GM23338 (cell line): ENCODE results near the gene CSTA. TPM values are rescaled to one million over a fixed set of nuclear protein-coding genes. Genes with fewer than 3 reads are reported as not detected.

Experiments
- ATAC-seq: fragments of 200-7000 bp; cut with Tn5 transposase; 3 replicates; pipeline ENCODE4 v1.9.1; 2020
- DNase-seq: peaks from one replicate; pipeline ENCODE4 v3.0.0-alpha.2; 2015; ENCODE audit warnings: low spot score
- H2AFZ ChIP-seq: fragments of 200-600 bp; sonication (generic); 2 replicates; pipeline ENCODE4 v1.8.0; 2016; ENCODE audit warnings: antibody characterized with exemption, mild to moderate bottlenecking, moderate library complexity
- H3F3A ChIP-seq: fragments of 200-600 bp; sonication (generic); replicated peaks from 2 replicates; pipeline ENCODE4 v1.8.0; 2017; ENCODE audit warnings: antibody characterized with exemption, mixed run types, low read depth
- H3K27ac ChIP-seq: fragments of 200-600 bp; sonication (generic); 2 replicates; pipeline ENCODE4 v1.6.1; 2016; ENCODE audit warnings: low read depth
- H3K27me3 ChIP-seq: fragments of 200-600 bp; sonication (generic); 2 replicates; pipeline ENCODE4 v1.8.0; 2016; ENCODE audit warnings: mild to moderate bottlenecking, mixed run types, moderate library complexity; ENCODE audit not compliant: insufficient read depth
- H3K36me3 ChIP-seq: fragments of 200-600 bp; sonication (generic); 2 replicates; pipeline ENCODE4 v1.8.0; 2016; ENCODE audit warnings: mild to moderate bottlenecking; ENCODE audit not compliant: insufficient read depth
- H3K4me1 ChIP-seq: fragments of 200-600 bp; sonication (generic); 2 replicates; pipeline ENCODE4 v1.8.0; 2016; ENCODE audit warnings: mild to moderate bottlenecking, moderate library complexity; ENCODE audit not compliant: insufficient read depth
- H3K4me2 ChIP-seq: fragments of 200-600 bp; sonication (generic); 2 replicates; pipeline ENCODE4 v1.7.1; 2017; ENCODE audit warnings: mixed run types
- H3K4me3 ChIP-seq: fragments of 200-600 bp; sonication (generic); 2 replicates; pipeline ENCODE4 v1.6.1; 2016; ENCODE audit warnings: mixed run types
- H3K79me2 ChIP-seq: fragments of 200-600 bp; sonication (generic); replicated peaks from 2 replicates; pipeline ENCODE4 v1.8.0; 2017; ENCODE audit warnings: mild to moderate bottlenecking; ENCODE audit not compliant: insufficient read depth
- H3K9me2 ChIP-seq: fragments of 200-600 bp; sonication (generic); 2 replicates; pipeline ENCODE4 v1.8.0; 2017; ENCODE audit not compliant: insufficient read depth
- H4K20me1 ChIP-seq: fragments of 200-600 bp; sonication (generic); replicated peaks from 2 replicates; pipeline ENCODE4 v1.8.0; 2017; ENCODE audit warnings: mild to moderate bottlenecking; ENCODE audit not compliant: insufficient read depth
- H3K27ac Mint-ChIP-seq: 2 replicates; pipeline ENCODE4 v1.8.0; 2020; ENCODE audit warnings: inconsistent platforms, mild to moderate bottlenecking, moderate library complexity, mixed read lengths
- H3K27me3 Mint-ChIP-seq: 3 replicates; pipeline ENCODE4 v1.8.0; 2022; ENCODE audit warnings: low read depth, mild to moderate bottlenecking, moderate library complexity, mixed read lengths, inconsistent platforms; ENCODE audit not compliant: insufficient read depth, poor library complexity
- H3K36me3 Mint-ChIP-seq: 3 replicates; pipeline ENCODE4 v1.8.0; 2021; ENCODE audit warnings: low read depth, mild to moderate bottlenecking, inconsistent platforms, moderate library complexity, mixed read lengths
- H3K4me1 Mint-ChIP-seq: 3 replicates; pipeline ENCODE4 v1.8.0; 2020; ENCODE audit warnings: mild to moderate bottlenecking, inconsistent platforms, mixed read lengths
- H3K4me3 Mint-ChIP-seq: 3 replicates; pipeline ENCODE4 v1.8.0; 2021; ENCODE audit warnings: moderate library complexity, mild to moderate bottlenecking, inconsistent platforms, mixed read lengths
- H3K9me3 Mint-ChIP-seq: 3 replicates; pipeline ENCODE4 v1.8.0; 2020; ENCODE audit warnings: moderate library complexity, mild to moderate bottlenecking, inconsistent platforms, mixed read lengths
- ETS1 ChIP-seq: IDR thresholded peaks from 2 replicates; pipeline ENCODE4 v1.6.1; 2016; ENCODE audit warnings: antibody characterized with exemption
- EZH2 ChIP-seq: fragments of 200-600 bp; sonication (generic); IDR thresholded peaks from one replicate; pipeline ENCODE4 v1.8.0; 2017; ENCODE audit warnings: antibody characterized with exemption, mild to moderate bottlenecking, low read depth; ENCODE audit not compliant: unreplicated experiment
- NANOG ChIP-seq: IDR thresholded peaks from 2 replicates; pipeline ENCODE4 v1.6.1; 2016; ENCODE audit warnings: antibody characterized with exemption, borderline replicate concordance
- POLR2AphosphoS5 ChIP-seq: IDR thresholded peaks from 2 replicates; pipeline ENCODE4 v1.6.1; 2016; ENCODE audit warnings: antibody characterized with exemption, low read depth
- REST ChIP-seq: IDR thresholded peaks from one replicate; pipeline ENCODE4 v1.6.1; 2018; ENCODE audit warnings: antibody characterized with exemption; ENCODE audit not compliant: unreplicated experiment
- STAT1 ChIP-seq: IDR thresholded peaks from one replicate; pipeline ENCODE4 v1.6.1; 2016; ENCODE audit warnings: antibody characterized with exemption; ENCODE audit not compliant: unreplicated experiment
- ZNF114 ChIP-seq: fragments of 250-450 bp; sonication (Bioruptor Pico); IDR thresholded peaks from 2 replicates; pipeline ENCODE4 v1.5.0; 2020; ENCODE audit warnings: mild to moderate bottlenecking, moderate library complexity
- polyA plus RNA-seq: library from polyadenylated mRNA; unstranded; fragments of >200 nt; fragmentation: Nextera tagmentation; extraction: Ambion mirVana; gene quantifications from 2 replicates; pipeline ENCODE4 v1.2.1, GENCODE V29; 2016
- total RNA-seq: library from RNA; depleted of rRNA; stranded (reverse); fragments of >200 nt; shearing (Covaris generic); gene quantifications from 2 replicates; pipeline ENCODE4 v1.2.3, GENCODE V29; 2014

Gene CSTA
- total and polyA plus RNA-seq, 2 experiments from 2014 or later: 1.4 TPM; not detected in 1

GRCh38 chr3:122322095-122323075 lies 2.7 kb upstream of the CSTA start:
- TF ChIP-seq REST: no peak
- TF ChIP-seq POLR2AphosphoS5: no peak
- TF ChIP-seq ZNF114 (CRISPR knock-in tag): no peak
- no peak for TF ChIP-seq ETS1
- TF ChIP-seq STAT1: no peak
- TF ChIP-seq NANOG: no peak
- TF ChIP-seq EZH2: no peak
- Histone ChIP-seq H3K27me3 (no peaks in the 10 kb centered on the region), H4K20me1 (no peaks in the 10 kb centered on the region), H3K27ac (no peak overlapping the region), H3K9me2 (no peaks in the 10 kb centered on the region; the same call in 1 of the 2 replicates), H3F3A (no peaks in the 10 kb centered on the region), H3K36me3 (no peaks in the 10 kb centered on the region), H3K4me2 (no peak overlapping the region), H3K4me1 (no peaks in the 10 kb centered on the region), H3K4me3 (no peak overlapping the region), H2AFZ (no peak overlapping the region), H3K79me2 (no peaks in the 10 kb centered on the region)
- DNase-seq (no peak), ATAC-seq (no peak)
- Mint-ChIP-seq H3K4me1 (no peaks in the 10 kb centered on the region), H3K9me3 (peaks cover 14% of the 10 kb centered on the region; the same call in 2 of the 3 replicates), H3K4me3 (no peak overlapping the region), H3K27me3 (peaks cover 2% of the 10 kb centered on the region), H3K27ac (no peak overlapping the region), H3K36me3 (no peaks in the 10 kb centered on the region)

- no peak overlapping the region for H3K27ac Mint-ChIP-seq
- peaks cover 2% of the 10 kb centered on the region for H3K27me3 Mint-ChIP-seq
- Histone ChIP-seq H3K27ac (no peak overlapping the region), H3K4me3 (no peak overlapping the region), H3K79me2 (no peaks in the 10 kb centered on the region), H3K27me3 (no peaks in the 10 kb centered on the region), H3K36me3 (no peaks in the 10 kb centered on the region), H3K4me2 (no peak overlapping the region), H3K9me2 (no peaks in the 10 kb centered on the region), H2AFZ (no peak overlapping the region), H3F3A (no peaks in the 10 kb centered on the region), H4K20me1 (no peaks in the 10 kb centered on the region), H3K4me1 (no peaks in the 10 kb centered on the region)
- H3K9me3 Mint-ChIP-seq: no peaks in the 10 kb centered on the region
- H3K4me3 Mint-ChIP-seq: no peak overlapping the region
- H3K36me3 Mint-ChIP-seq: no peaks in the 10 kb centered on the region
- H3K4me1 Mint-ChIP-seq: no peaks in the 10 kb centered on the region
- DNase-seq (no peak), ATAC-seq (no peak)
- no peak for TF ChIP-seq NANOG
Measured at GRCh38 chr3:122325769-122326168, 721 bp downstream of the CSTA start.
